GM12801 (cell line): ENCODE measurements around the gene ATP10B.

Experiments used
- CTCF ChIP-seq: IDR thresholded peaks from one replicate; pipeline ENCODE4 v1.5.1; 2011; ENCODE audit warnings: control low read depth; ENCODE audit not compliant: insufficient read length; ENCODE audit errors: extremely low read depth

ATP10B gene

GRCh38 chr5:160850421-160850820 is 1.6 kb downstream of the ATP10B start:
- TF ChIP-seq CTCF, result no peak

GRCh38 chr5:160847526-160848085 is 4.4 kb downstream of the ATP10B start:
- no peak for TF ChIP-seq CTCF

GRCh38 chr5:160846642-160847041 is 5.4 kb downstream of the ATP10B start:
- TF ChIP-seq CTCF, result no peak

- TF ChIP-seq CTCF, result no peak
Measured at GRCh38 chr5:160844177-160844576, 7.8 kb downstream of the ATP10B start.

- TF ChIP-seq CTCF, result no peak
Measured at GRCh38 chr5:160843240-160843639, 8.8 kb downstream of the ATP10B start.

GRCh38 chr5:160837749-160838593 is 14.0 kb downstream of the ATP10B start:
- no peak for TF ChIP-seq CTCF

- TF ChIP-seq CTCF, result no peak
Measured at GRCh38 chr5:160837211-160837610, 14.8 kb downstream of the ATP10B start.
